ENCODE measurements around the gene CCNB1. TPM values are rescaled to one million over a fixed set of nuclear protein-coding genes. Genes with fewer than 3 reads are reported as not detected.

Gene CCNB1
- total RNA-seq (2022; extraction: Qiagen RNA extraction; ENCODE audit: low read depth) = 272 to 291 TPM (median 279 TPM) in 5 replicates

GRCh38 chr5:69166686-69167492 is at the start of gene CCNB1:
Gene CCNB1, plus strand, starts transcription at chr5:69167150. Its CDS starts 113 bp downstream, at chr5:69167263.

GRCh38 chr5:69189162-69190086 is 22.5 kb downstream of the CCNB1 start, which contains the start of gene CENPH:
Gene CENPH, plus strand, starts transcription at chr5:69189583. Its CDS starts 52 bp downstream, at chr5:69189635.

Other genes with a start within 250 kb of the CCNB1 start
- 28.3 to 41.8 TPM (median 35.1 TPM) in 5 replicates for gene SLC30A5, start 73.1 kb upstream of the CCNB1 start, total RNA-seq (2022; extraction: Qiagen RNA extraction; ENCODE audit: low read depth)
- 23.1 to 31.0 TPM (median 29.2 TPM) in 5 replicates for gene CENPH, start 22.4 kb downstream of the CCNB1 start, total RNA-seq (2022; extraction: Qiagen RNA extraction; ENCODE audit: low read depth)
- gene CDK7, start 67.7 kb downstream of the CCNB1 start, total RNA-seq (2022; extraction: Qiagen RNA extraction; ENCODE audit: low read depth) = 59.0 to 67.7 TPM (median 63.7 TPM) in 5 replicates
- gene CCDC125, start 165.7 kb downstream of the CCNB1 start, total RNA-seq (2022; extraction: Qiagen RNA extraction; ENCODE audit: low read depth) = 2.3 to 4.2 TPM (median 4.1 TPM) in 5 replicates
- 33.7 to 60.6 TPM (median 53.2 TPM) in 5 replicates for gene AK6, start 202.4 kb downstream of the CCNB1 start, total RNA-seq (2022; extraction: Qiagen RNA extraction; ENCODE audit: low read depth)
- gene TAF9, start 202.4 kb downstream of the CCNB1 start, total RNA-seq (2022; extraction: Qiagen RNA extraction; ENCODE audit: low read depth) = 123 to 139 TPM (median 134 TPM) in 5 replicates
- gene RAD17, start 202.7 kb downstream of the CCNB1 start, total RNA-seq (2022; extraction: Qiagen RNA extraction; ENCODE audit: low read depth) = 13.0 to 16.8 TPM (median 15.8 TPM) in 5 replicates
- 2.6 to 3.5 TPM (median 2.8 TPM) in 5 replicates for gene MARVELD2, start 248.0 kb downstream of the CCNB1 start, total RNA-seq (2022; extraction: Qiagen RNA extraction; ENCODE audit: low read depth)

Data from A549 treated with DMSO at 1 μM for 4 hours (cell line).